Measurements from ENCODE around the gene PLXNC1.

GRCh38 chr12:94297096-94297699, 148.8 kb downstream of the PLXNC1 start:
- TF ChIP-seq EP300 (IDR thresholded peaks at IDR 0.05) (no peak), CTCF (IDR thresholded peaks at IDR 0.05) (no peak), POLR2A (IDR thresholded peaks at IDR 0.05) (no peak)
